PC-3 (cell line): ENCODE data around the gene PRKN. TPM values are rescaled to one million over a fixed set of nuclear protein-coding genes. Genes with fewer than 3 reads are reported as not detected.

Experiments
- ATAC-seq: fragments of 200-7000 bp; cut with Tn5 transposase; 2 replicates; pipeline ENCODE4 v1.9.1; 2020; ENCODE audit warnings: mild to moderate bottlenecking, moderate library complexity
- BruUV-seq: library from RNA; stranded (reverse); fragments of 400-500 nt; replicated peaks from 2 replicates; lab custom pipeline; 2021; lab: Mats Ljungman, UMichigan
- CTCF ChIA-PET: fragments of 300-600 bp; sonication (Branson Sonifier 250); formaldehyde crosslinking; loops from one replicate; lab custom pipeline; 2022; ENCODE audit warnings: antibody characterized with exemption; lab: Charles Lee
- POLR2A ChIA-PET: fragments of 300-600 bp; sonication (Branson Sonifier 250); formaldehyde crosslinking; loops from one replicate; lab custom pipeline; 2022; ENCODE audit warnings: antibody characterized with exemption; ENCODE audit not compliant: unreplicated experiment; lab: Charles Lee
- DNase-seq: peaks from one replicate; pipeline ENCODE4 v3.0.0-alpha.2; 2015
- H2AFZ ChIP-seq: fragments of 300-600 bp; sonication (generic); 2 replicates; pipeline ENCODE4 v1.6.0; 2016; ENCODE audit warnings: antibody characterized with exemption, low read length
- H3F3A ChIP-seq: fragments of 300-600 bp; sonication (generic); one replicate; pipeline ENCODE4 v1.6.0; 2017; ENCODE audit warnings: antibody characterized with exemption, low read length, control low read depth, mild to moderate bottlenecking; ENCODE audit not compliant: unreplicated experiment
- H3K27ac ChIP-seq: fragments of 300-600 bp; sonication (generic); 2 replicates; pipeline ENCODE4 v1.5.1; 2016; ENCODE audit warnings: mild to moderate bottlenecking, low read length
- H3K27me3 ChIP-seq: fragments of 300-600 bp; sonication (generic); 2 replicates; pipeline ENCODE4 v1.6.1; 2016; ENCODE audit warnings: low read length, mixed read lengths
- H3K36me3 ChIP-seq: fragments of 300-600 bp; sonication (generic); 2 replicates; pipeline ENCODE4 v1.6.1; 2016; ENCODE audit warnings: low read depth, mixed run types, low read length, mixed read lengths
- H3K4me1 ChIP-seq: fragments of 300-600 bp; sonication (generic); 2 replicates; pipeline ENCODE4 v1.5.1; 2016; ENCODE audit warnings: low read length; ENCODE audit not compliant: insufficient read depth
- H3K4me2 ChIP-seq: fragments of 300-600 bp; sonication (generic); 2 replicates; pipeline ENCODE4 v1.6.0; 2016; ENCODE audit warnings: low read length
- H3K4me3 ChIP-seq: fragments of 300-600 bp; sonication (generic); 2 replicates; pipeline ENCODE4 v1.5.1; 2016; ENCODE audit warnings: mild to moderate bottlenecking, low read length, mixed read lengths
- H3K79me2 ChIP-seq: fragments of 300-600 bp; sonication (generic); 2 replicates; pipeline ENCODE4 v1.6.1; 2017; ENCODE audit warnings: low read length, mixed read lengths
- H3K9ac ChIP-seq: fragments of 300-600 bp; sonication (generic); 2 replicates; pipeline ENCODE4 v1.6.0; 2016; ENCODE audit warnings: mild to moderate bottlenecking, low read length
- H3K9me2 ChIP-seq: fragments of 300-600 bp; sonication (generic); replicated peaks from 2 replicates; pipeline ENCODE4 v1.6.1; 2016; ENCODE audit warnings: mixed run types, low read length, mixed read lengths
- H3K9me3 ChIP-seq: fragments of 300-600 bp; sonication (generic); 2 replicates; pipeline ENCODE4 v1.6.1; 2016; ENCODE audit warnings: low read length, mixed read lengths
- H4K20me1 ChIP-seq: fragments of 300-600 bp; sonication (generic); 2 replicates; pipeline ENCODE4 v1.6.1; 2016; ENCODE audit warnings: low read length, mixed read lengths
- CTCF ChIP-seq: fragments of 300-600 bp; sonication (generic); conservative IDR thresholded peaks from 2 replicates; pipeline ENCODE4 v1.5.1; 2017; ENCODE audit warnings: antibody characterized with exemption, low read depth, mild to moderate bottlenecking, low read length
- EZH2 ChIP-seq: fragments of 300-600 bp; sonication (generic); IDR thresholded peaks from one replicate; pipeline ENCODE4 v1.6.1; 2017; ENCODE audit warnings: antibody characterized with exemption, mild to moderate bottlenecking, low read length; ENCODE audit not compliant: unreplicated experiment
- EZH2phosphoT487 ChIP-seq: fragments of 300-600 bp; sonication (generic); IDR thresholded peaks from 2 replicates; pipeline ENCODE4 v1.6.1; 2018; ENCODE audit warnings: mild to moderate bottlenecking, antibody characterized with exemption, low read length, borderline replicate concordance
- intact Hi-C: fragments of 100-400 bp; cut with micrococcal nuclease; formaldehyde crosslinking; loops from 2 replicates; pipeline ENCODE4 v1.9.0; 2023
- total RNA-seq: library from RNA; depleted of rRNA; stranded (reverse); fragments of >200 nt; gene quantifications from 2 replicates; pipeline ENCODE4 v1.2.3, GENCODE V29; 2014

Gene PRKN
- total RNA-seq, 1 experiment from 2014 or later: not detected

GRCh38 chr6:162543221-162543620 lies 184.3 kb downstream of the PRKN start:
- TF ChIP-seq EZH2phosphoT487 (no peak), EZH2 (no peak), CTCF (no peak)
- no TSS peak for BruUV-seq
- no peak for ATAC-seq
- Histone ChIP-seq H3K9me3 (no peaks in the 10 kb centered on the region), H4K20me1 (no peaks in the 10 kb centered on the region), H3K9me2 (no peaks in the 10 kb centered on the region), H2AFZ (no peak overlapping the region), H3K79me2 (no peaks in the 10 kb centered on the region), H3K4me3 (no peak overlapping the region), H3F3A (no peaks in the 10 kb centered on the region), H3K27me3 (no peaks in the 10 kb centered on the region), H3K36me3 (no peaks in the 10 kb centered on the region), H3K4me2 (no peak overlapping the region), H3K27ac (no peak overlapping the region), H3K9ac (no peak overlapping the region), H3K4me1 (no peaks in the 10 kb centered on the region)
- no peak for DNase-seq
- ChIA-PET CTCF (no interaction called here), POLR2A (no interaction called here)
- intact Hi-C loops: no loop called here

GRCh38 chr6:162541019-162541601 lies 186.5 kb downstream of the PRKN start:
- Histone ChIP-seq H4K20me1 (no peaks in the 10 kb centered on the region), H3K27me3 (no peaks in the 10 kb centered on the region), H3K4me2 (no peak overlapping the region), H3K9me3 (no peaks in the 10 kb centered on the region), H3K9ac (no peak overlapping the region), H3K9me2 (no peaks in the 10 kb centered on the region), H3F3A (no peaks in the 10 kb centered on the region), H3K4me3 (no peak overlapping the region), H3K27ac (no peak overlapping the region), H3K4me1 (no peaks in the 10 kb centered on the region), H3K36me3 (no peaks in the 10 kb centered on the region), H2AFZ (no peak overlapping the region), H3K79me2 (no peaks in the 10 kb centered on the region)
- DNase-seq (no peak), ATAC-seq (no peak)
- POLR2A ChIA-PET: no interaction called here
- BruUV-seq: no TSS peak
- CTCF ChIA-PET: no interaction called here
- intact Hi-C loops: no loop called here
- TF ChIP-seq EZH2 (no peak), CTCF (no peak), EZH2phosphoT487 (no peak)

- no peak overlapping the region for H3K4me3 ChIP-seq
- H3K79me2 ChIP-seq: no peaks in the 10 kb centered on the region
- DNase-seq (no peak), ATAC-seq (no peak)
- no peak overlapping the region for H2AFZ ChIP-seq
- no peaks in the 10 kb centered on the region for H3K9me2 ChIP-seq
- no peak for TF ChIP-seq EZH2phosphoT487
- TF ChIP-seq EZH2: no peak
- no peak for TF ChIP-seq CTCF
- H3K27ac ChIP-seq: no peak overlapping the region
- intact Hi-C loops: no loop called here
- H4K20me1 ChIP-seq: no peaks in the 10 kb centered on the region
- POLR2A ChIA-PET: no interaction called here
- CTCF ChIA-PET: no interaction called here
- H3K27me3 ChIP-seq: no peaks in the 10 kb centered on the region
- H3K9me3 ChIP-seq: no peaks in the 10 kb centered on the region
- no TSS peak for BruUV-seq
- H3K4me1 ChIP-seq: no peaks in the 10 kb centered on the region
- H3K4me2 ChIP-seq: no peak overlapping the region
- H3K36me3 ChIP-seq: no peaks in the 10 kb centered on the region
- H3K9ac ChIP-seq: no peak overlapping the region
- H3F3A ChIP-seq: no peaks in the 10 kb centered on the region
Observed at GRCh38 chr6:162539321-162539720, 188.2 kb downstream of the PRKN start.
